CD4-positive, alpha-beta memory T cell (primary cell): Measurements from ENCODE around the gene GLUD1. TPM values are rescaled to one million over a fixed set of nuclear protein-coding genes. Genes with fewer than 3 reads are reported as not detected.
"Not testable (repeated sequence)": the region's sequence is repeated elsewhere in the genome, so short reads cannot be mapped to it uniquely, and the experiment has no call there.

Experiments
- CTCF ChIA-PET: fragments of 350-600 bp; sonication (Branson Sonifier 250); formaldehyde crosslinking; loops from one replicate; lab custom pipeline; 2021; ENCODE audit warnings: inconsistent platforms; ENCODE audit not compliant: partially characterized antibody; lab: Charles Lee
- POLR2A ChIA-PET: fragments of 350-600 bp; sonication (Branson Sonifier 250); formaldehyde crosslinking; loops from one replicate; lab custom pipeline; 2021; ENCODE audit not compliant: partially characterized antibody; lab: Charles Lee
- DNase-seq, 5 donors: peaks; one replicate each; pipeline versions ENCODE4 v3.0.0 to v3.0.0-alpha.2; 2020 to 2022; ENCODE audit warnings: mixed read lengths in 1 of 5
- H3K27ac ChIP-seq: one replicate; pipeline ENCODE4 v1.7.0; 2013; ENCODE audit warnings: low read depth, low read length
- H3K27me3 ChIP-seq: 2 replicates; pipeline ENCODE4 v1.7.0; 2013; ENCODE audit warnings: mild to moderate bottlenecking, low read length, moderate library complexity; ENCODE audit not compliant: insufficient read depth
- H3K36me3 ChIP-seq: 2 replicates; pipeline ENCODE4 v1.7.0; 2013; ENCODE audit warnings: mild to moderate bottlenecking, low read length, moderate library complexity; ENCODE audit not compliant: insufficient read depth
- H3K4me1 ChIP-seq: 2 replicates; pipeline ENCODE4 v1.7.0; 2013; ENCODE audit warnings: mild to moderate bottlenecking, low read length, moderate library complexity; ENCODE audit not compliant: insufficient read depth
- H3K4me3 ChIP-seq, 2 donors: one replicate each; pipeline ENCODE4 v1.7.0; 2013; ENCODE audit warnings: low read length in 2 of 2, mild to moderate bottlenecking in 1 of 2
- H3K9me3 ChIP-seq, 2 donors: one replicate each; pipeline ENCODE4 v1.7.0; 2013; ENCODE audit warnings: low read length in 2 of 2, control low read depth in 1 of 2; ENCODE audit not compliant: control insufficient read depth in 1 of 2
- H3K27ac Mint-ChIP-seq, 7 donors: one replicate each; pipeline ENCODE4 v1.8.0; 2020 to 2021; ENCODE audit warnings: mixed read lengths in 7 of 7, mild to moderate bottlenecking in 6 of 7, inconsistent platforms in 3 of 7, moderate library complexity in 3 of 7
- H3K27me3 Mint-ChIP-seq, 2 donors: one replicate each; pipeline ENCODE4 v1.8.0; 2020 to 2021; ENCODE audit warnings: mixed read lengths in 2 of 2
- H3K36me3 Mint-ChIP-seq, 2 donors: one replicate each; pipeline ENCODE4 v1.8.0; 2020 to 2021; ENCODE audit warnings: mixed read lengths in 2 of 2, inconsistent platforms in 1 of 2, mild to moderate bottlenecking in 1 of 2
- H3K4me1 Mint-ChIP-seq, 4 donors: one replicate each; pipeline ENCODE4 v1.8.0; 2020 to 2021; ENCODE audit warnings: mixed read lengths in 4 of 4, mild to moderate bottlenecking in 1 of 4
- H3K4me3 Mint-ChIP-seq, 8 donors: one replicate each; pipeline ENCODE4 v1.8.0; 2020 to 2021; ENCODE audit warnings: mixed read lengths in 8 of 8, mild to moderate bottlenecking in 7 of 8, moderate library complexity in 6 of 8, inconsistent platforms in 3 of 8
- H3K9me3 Mint-ChIP-seq, 8 donors: one replicate each; pipeline ENCODE4 v1.8.0; 2020 to 2021; ENCODE audit warnings: mixed read lengths in 8 of 8, mild to moderate bottlenecking in 5 of 8, inconsistent platforms in 3 of 8, moderate library complexity in 1 of 8
- intact Hi-C: fragments of 100-400 bp; cut with micrococcal nuclease; formaldehyde crosslinking; loops from one replicate; pipeline ENCODE4 v1.15.1; 2023
- polyA plus RNA-seq, 2 donors: library from polyadenylated mRNA; unstranded; fragments of 300-500 nt; fragmentation: Illumina TruSeq; gene quantifications; one replicate each; pipeline ENCODE4 v1.2.3, GENCODE V29; 2021
- total RNA-seq, 2 experiments: library from RNA; stranded (reverse); gene quantifications; one replicate each; pipeline ENCODE4 v1.2.3, GENCODE V29; 2021

Gene GLUD1
- total and polyA plus RNA-seq, 4 experiments from 2014 or later = 75.8 to 158 (median 105) TPM

- H3K4me3 Mint-ChIP-seq, DNase-seq, H3K27ac Mint-ChIP-seq, H3K4me3 ChIP-seq, POLR2A ChIA-PET, H3K36me3 Mint-ChIP-seq, H3K4me1 Mint-ChIP-seq, intact Hi-C loops, H3K36me3 ChIP-seq, H3K9me3 Mint-ChIP-seq, H3K27ac ChIP-seq, H3K4me1 ChIP-seq, H3K9me3 ChIP-seq, H3K27me3 Mint-ChIP-seq, H3K27me3 ChIP-seq: not testable (repeated sequence)
- CTCF ChIA-PET = interaction anchor here (0.7 kb wide), 1 partner anchor 42 kb away, joined by 3 read pairs; no protein-coding TSS in a partner anchor
Observed at GRCh38 chr10:87030419-87030818, 64.2 kb downstream of the GLUD1 start.

- H3K27ac Mint-ChIP-seq, DNase-seq, H3K9me3 ChIP-seq, H3K36me3 ChIP-seq, POLR2A ChIA-PET, H3K9me3 Mint-ChIP-seq, H3K4me1 Mint-ChIP-seq, H3K27me3 ChIP-seq, CTCF ChIA-PET, H3K4me1 ChIP-seq, H3K27me3 Mint-ChIP-seq, H3K36me3 Mint-ChIP-seq, H3K27ac ChIP-seq, H3K4me3 ChIP-seq, intact Hi-C loops, H3K4me3 Mint-ChIP-seq: not testable (repeated sequence)
Observed at GRCh38 chr10:87026747-87027508, 67.7 kb downstream of the GLUD1 start.

GRCh38 chr10:87025285-87025958, 69.2 kb downstream of the GLUD1 start:
- H3K9me3 Mint-ChIP-seq, H3K4me1 Mint-ChIP-seq, H3K9me3 ChIP-seq, H3K36me3 Mint-ChIP-seq, H3K27ac ChIP-seq, H3K27me3 ChIP-seq, H3K36me3 ChIP-seq, H3K27me3 Mint-ChIP-seq, DNase-seq, intact Hi-C loops, POLR2A ChIA-PET, H3K4me3 Mint-ChIP-seq, H3K4me3 ChIP-seq, CTCF ChIA-PET, H3K27ac Mint-ChIP-seq, H3K4me1 ChIP-seq: not testable (repeated sequence)

GRCh38 chr10:87020056-87020455, 74.6 kb downstream of the GLUD1 start, which contains the start of gene FAM25A:
FAM25A (plus strand) TSS chr10:87020294; CDS start chr10:87020325, 31 bp downstream.
- H3K4me1 Mint-ChIP-seq, H3K27me3 Mint-ChIP-seq, CTCF ChIA-PET, POLR2A ChIA-PET, H3K27ac ChIP-seq, intact Hi-C loops, H3K27me3 ChIP-seq, H3K9me3 Mint-ChIP-seq, H3K4me3 ChIP-seq, H3K27ac Mint-ChIP-seq, H3K4me1 ChIP-seq, DNase-seq, H3K36me3 Mint-ChIP-seq, H3K9me3 ChIP-seq, H3K36me3 ChIP-seq, H3K4me3 Mint-ChIP-seq: not testable (repeated sequence)

- H3K36me3 Mint-ChIP-seq, H3K4me1 Mint-ChIP-seq, H3K27me3 Mint-ChIP-seq, H3K27ac ChIP-seq, H3K4me3 Mint-ChIP-seq, CTCF ChIA-PET, H3K4me1 ChIP-seq, H3K27ac Mint-ChIP-seq, H3K9me3 ChIP-seq, H3K36me3 ChIP-seq, intact Hi-C loops, H3K27me3 ChIP-seq, POLR2A ChIA-PET, H3K4me3 ChIP-seq, H3K9me3 Mint-ChIP-seq, DNase-seq: not testable (repeated sequence)
Observed at GRCh38 chr10:87019504-87019903, 75.1 kb downstream of the GLUD1 start.

- H3K27me3 Mint-ChIP-seq, H3K4me3 ChIP-seq, DNase-seq, POLR2A ChIA-PET, H3K9me3 ChIP-seq, intact Hi-C loops, H3K9me3 Mint-ChIP-seq, H3K27ac ChIP-seq, H3K36me3 Mint-ChIP-seq, H3K4me1 Mint-ChIP-seq, H3K27ac Mint-ChIP-seq, CTCF ChIA-PET, H3K36me3 ChIP-seq, H3K4me3 Mint-ChIP-seq, H3K4me1 ChIP-seq, H3K27me3 ChIP-seq: not testable (repeated sequence)
Observed at GRCh38 chr10:87019066-87019465, 75.6 kb downstream of the GLUD1 start.

- H3K27me3 Mint-ChIP-seq, H3K27ac Mint-ChIP-seq, H3K9me3 Mint-ChIP-seq, H3K36me3 Mint-ChIP-seq, CTCF ChIA-PET, H3K4me1 Mint-ChIP-seq, H3K4me1 ChIP-seq, H3K4me3 Mint-ChIP-seq, H3K36me3 ChIP-seq, H3K27me3 ChIP-seq, POLR2A ChIA-PET, H3K27ac ChIP-seq, intact Hi-C loops, DNase-seq, H3K9me3 ChIP-seq, H3K4me3 ChIP-seq: not testable (repeated sequence)
Observed at GRCh38 chr10:87018127-87018526, 76.5 kb downstream of the GLUD1 start.
